NCI-H2107 (cell line): ENCODE measurements around the gene OR4D11.
"Not testable (repeated sequence)": the region's sequence is repeated elsewhere in the genome, so short reads cannot be mapped to it uniquely, and the experiment has no call there.

ENCODE experiments used
- DNase-seq: peaks from one replicate; lab custom pipeline; 2025; lab: John Stamatoyannopoulos, UW

OR4D11 gene

DNA sequence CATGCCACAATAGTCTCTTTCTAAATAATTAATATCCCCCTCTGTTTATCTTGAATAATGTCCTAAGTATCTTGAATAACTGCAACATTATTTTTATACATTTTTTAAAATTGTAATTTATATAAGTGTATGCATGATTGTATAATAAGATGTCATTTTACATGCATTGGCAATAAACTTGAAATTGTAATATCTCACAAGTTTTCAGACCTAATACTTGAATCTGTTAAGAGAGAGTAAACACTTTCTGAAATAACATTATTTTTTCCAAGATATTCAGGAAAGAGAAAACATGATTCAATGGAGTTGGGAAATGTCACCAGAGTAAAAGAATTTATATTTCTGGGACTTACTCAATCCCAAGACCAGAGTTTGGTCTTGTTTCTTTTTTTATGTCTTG, at the start of gene OR4D11:
Gene OR4D11 (plus strand): TSS at position 301 of the 400 bp plus-strand sequence. CDS start 0 bp downstream, at position 301.
- no peak for DNase-seq

DNA sequence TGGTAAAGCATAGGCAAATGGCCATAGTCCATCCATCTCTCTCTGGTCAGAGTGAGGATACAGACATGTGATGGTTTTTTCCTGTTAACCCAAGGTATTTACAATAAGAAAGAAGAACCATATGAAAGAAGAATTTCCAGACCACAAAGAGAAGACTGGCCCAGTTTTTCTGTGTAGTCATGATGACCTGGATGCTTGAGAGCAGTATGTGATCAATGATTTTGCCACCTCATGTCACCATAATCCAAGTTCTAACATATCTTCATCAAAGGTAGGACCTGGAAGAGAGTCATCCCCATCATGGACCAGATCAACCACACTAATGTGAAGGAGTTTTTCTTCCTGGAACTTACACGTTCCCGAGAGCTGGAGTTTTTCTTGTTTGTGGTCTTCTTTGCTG, 46.7 kb upstream of the OR4D11 start, which contains the start of gene OR4D6:
Gene OR4D6 (plus strand): TSS at position 301 of the 400 bp plus-strand sequence. CDS start 0 bp downstream, at position 301.
- no peak for DNase-seq

DNA sequence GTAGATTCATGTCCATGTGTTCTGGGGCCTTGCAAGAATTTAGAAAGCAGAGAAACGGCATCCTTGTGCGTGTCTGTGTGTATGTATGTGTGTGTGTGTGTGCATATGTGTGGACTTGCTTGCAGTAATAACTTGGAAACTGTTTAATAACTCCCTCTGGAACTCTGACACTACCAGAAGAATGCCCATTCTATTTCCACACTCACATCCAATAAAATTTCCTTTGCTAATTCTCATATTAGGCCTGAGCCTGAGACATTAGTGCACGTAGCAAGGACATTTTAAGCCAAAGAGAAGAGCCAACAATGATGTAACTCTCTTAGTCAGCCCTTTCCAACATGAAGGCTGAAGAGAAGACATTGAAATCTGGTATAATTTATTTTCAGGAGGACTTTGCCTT, 43.5 kb upstream of the OR4D11 start:
- no peak for DNase-seq

DNA sequence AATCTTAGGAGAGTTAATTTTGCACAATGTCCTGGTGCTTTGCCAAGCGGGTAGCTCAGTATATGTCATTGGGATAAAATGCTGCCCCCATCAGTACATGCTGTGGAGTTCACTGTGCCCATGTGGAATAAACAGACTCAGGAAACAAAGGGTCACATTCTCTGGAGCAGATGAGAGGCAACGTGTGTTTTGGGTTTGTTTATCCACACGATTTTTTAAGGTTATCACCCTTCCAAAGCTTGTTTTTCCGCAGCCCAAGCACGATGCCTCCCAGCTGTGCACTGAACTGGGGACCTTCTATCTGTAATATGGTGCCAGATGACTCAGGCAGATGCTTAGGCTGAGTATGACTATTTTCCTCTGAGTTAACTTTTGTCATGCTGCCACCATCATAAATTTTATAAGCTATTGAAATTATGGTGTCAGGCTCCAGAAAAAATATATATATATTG, 40.2 kb upstream of the OR4D11 start:
- DNase-seq: no peak

DNA sequence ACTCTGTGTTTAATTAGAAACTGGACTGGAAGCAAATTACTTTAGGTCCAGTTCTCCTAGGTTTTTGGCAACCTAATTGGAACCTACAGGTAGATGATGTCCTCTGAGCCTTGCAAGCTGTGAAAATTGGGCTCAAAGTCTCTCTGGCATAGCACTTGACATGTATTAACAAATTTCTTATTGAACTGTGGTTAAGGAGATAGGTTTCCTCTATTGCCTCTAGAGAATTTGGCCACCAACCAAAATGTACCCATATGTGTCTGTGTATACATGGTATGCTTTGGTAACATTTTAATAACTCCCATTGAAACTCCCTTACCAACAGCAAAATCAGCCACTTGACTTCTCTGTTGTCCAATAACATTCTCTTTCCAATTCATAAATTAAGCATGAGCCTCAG, 30.4 kb upstream of the OR4D11 start, which contains the start of gene OR4D10:
Gene OR4D10 (plus strand): TSS at position 301 of the 400 bp plus-strand sequence. CDS start 4,115 bp downstream, outside the sequence.
- no peak for DNase-seq

DNA sequence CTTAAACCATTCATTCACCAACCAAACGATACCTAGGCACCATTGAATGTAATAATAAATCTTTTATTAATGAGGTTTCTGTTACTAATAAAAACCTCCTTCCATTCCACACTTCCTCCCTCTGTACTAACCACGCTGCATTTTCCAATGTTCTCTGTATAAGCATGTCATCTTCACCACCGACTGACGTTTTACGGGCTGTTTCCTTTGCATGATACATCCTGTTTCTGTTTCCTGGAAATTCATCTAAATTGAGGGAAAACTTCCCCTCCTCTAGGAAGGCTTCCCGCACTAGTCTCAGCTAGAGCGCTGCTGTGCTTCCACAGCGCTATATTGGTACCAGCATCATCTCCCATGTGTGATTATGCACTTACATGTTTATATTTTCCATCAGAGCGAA, 28.2 kb upstream of the OR4D11 start:
- DNase-seq: no peak

DNA sequence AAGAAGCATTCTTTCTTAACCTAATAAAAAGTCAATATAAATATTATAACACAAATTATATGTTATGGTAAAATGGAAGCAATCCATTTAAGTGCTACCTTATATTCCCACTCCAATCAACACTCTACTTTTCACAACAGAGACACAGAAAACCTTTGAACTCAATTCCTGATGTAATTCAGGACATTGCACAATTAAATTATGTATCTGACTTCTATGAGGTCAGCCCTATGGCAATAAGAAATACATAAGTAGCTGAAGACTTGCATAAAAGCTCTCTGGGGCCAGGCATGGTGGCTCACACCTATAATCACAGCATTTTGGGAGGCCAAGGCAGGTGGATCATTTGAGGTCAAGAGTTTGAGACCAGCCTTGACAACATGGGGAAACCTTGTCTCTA, 23.5 kb upstream of the OR4D11 start:
- no peak for DNase-seq

DNA sequence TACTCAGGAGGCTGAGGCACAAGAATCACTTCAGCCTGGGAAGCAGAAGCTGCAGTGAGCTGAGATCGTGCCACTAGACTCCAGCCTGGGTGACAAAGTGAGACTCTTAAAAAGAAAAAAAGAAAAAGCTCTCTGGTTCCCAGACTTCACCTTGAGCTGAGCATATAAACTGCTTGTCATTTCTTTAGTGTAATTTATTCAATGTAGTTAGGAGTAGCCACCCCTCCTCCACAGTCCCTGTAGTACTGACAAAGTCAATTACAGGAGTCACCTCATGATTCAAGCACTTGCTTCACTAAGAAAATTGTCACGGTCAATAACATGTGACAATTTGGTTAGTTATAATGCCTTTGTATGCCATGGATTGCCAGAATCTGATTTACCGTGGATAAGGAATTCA, 23.0 kb upstream of the OR4D11 start:
- no peak for DNase-seq

DNA sequence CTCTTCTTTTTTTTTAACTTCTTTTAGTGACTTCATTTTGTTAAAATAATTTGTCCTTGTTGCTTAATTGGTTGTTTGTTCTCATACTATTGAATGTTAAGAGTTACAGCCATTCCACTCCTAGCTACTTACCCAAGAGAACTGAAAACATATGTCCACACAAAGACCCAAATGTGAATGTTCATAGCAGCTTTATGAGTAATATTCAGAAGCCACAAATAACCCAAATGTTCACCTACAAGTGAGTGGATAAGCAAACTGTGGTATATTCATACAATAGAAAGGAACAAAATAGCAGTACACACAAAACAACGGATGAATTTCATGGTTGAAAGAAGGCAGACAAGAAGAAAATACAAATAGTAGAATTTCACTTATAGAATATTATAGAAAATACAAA, 1.4 kb upstream of the OR4D11 start:
- DNase-seq: no peak

DNA sequence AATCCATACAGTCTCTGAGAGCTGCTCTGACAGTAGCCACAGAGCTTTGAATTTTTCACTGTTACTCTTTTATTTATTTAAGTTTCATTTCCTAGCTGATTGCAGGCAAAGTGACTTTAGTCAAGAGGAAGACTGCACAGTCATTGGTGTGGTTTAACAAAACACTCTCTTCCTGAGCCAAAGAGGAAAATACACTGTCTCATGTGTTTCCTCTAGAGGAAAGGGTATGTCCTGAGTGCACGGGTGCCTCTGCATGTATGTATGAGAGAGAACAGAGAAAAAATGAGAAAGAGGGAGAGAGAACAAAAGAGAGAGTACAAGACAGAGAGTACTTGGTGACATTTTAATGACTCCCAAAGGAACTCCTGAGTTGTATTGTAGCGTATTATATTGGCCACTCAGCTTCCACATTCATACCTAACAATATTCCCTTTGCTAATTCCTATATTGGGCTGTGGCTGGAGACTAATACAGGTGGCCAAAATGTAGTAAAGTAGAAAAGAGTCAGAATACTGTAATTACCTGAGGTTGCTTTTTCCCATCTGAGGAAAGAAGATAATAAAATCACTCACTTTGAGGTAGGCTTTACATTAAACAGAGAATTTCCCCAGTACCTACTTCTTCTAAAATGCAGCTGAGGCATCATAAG, 7.7 kb downstream of the OR4D11 start, which contains the start of gene OR4D9:
Gene OR4D9 (plus strand): TSS at position 599 of the 649 bp plus-strand sequence. CDS start 3,374 bp downstream, outside the sequence.
- no peak for DNase-seq

DNA sequence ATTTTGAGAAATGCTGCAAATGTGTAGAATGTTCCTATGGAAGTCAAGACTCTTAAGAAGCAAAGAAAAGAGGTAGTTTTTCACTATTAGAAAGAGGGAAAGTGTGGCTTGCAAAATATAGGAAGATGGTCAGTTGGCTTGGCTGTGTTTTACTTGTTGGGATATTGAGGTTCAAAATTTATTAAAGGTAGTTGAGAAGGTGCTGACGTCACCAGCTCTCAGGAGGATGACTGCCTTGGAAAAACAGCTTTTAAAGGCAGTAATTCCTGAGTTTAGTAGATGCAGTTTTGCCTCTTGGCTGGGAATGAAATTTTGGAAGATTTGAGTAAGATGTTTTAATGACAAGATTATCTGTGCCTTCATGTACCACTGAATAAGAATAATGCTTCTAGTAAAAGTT, 8.3 kb downstream of the OR4D11 start:
- no peak for DNase-seq

DNA sequence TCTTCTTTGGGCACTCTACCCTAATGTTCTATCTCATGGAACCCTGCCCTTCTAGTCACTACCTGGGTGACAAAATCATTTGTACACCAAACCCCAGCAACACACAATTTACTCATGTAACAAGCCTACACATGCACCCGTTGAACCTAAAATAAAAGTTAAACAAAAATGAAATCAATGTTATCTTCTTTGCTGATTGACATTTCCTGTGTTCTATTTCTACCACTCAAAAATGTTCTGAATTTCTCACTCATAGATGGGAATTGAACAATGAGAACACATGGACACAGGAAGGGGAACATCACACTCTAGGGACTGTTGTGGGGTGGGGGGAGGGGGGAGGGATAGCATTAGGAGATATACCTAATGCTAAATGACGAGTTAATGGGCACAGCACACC, 16.8 kb downstream of the OR4D11 start:
- DNase-seq: not testable (repeated sequence)

DNA sequence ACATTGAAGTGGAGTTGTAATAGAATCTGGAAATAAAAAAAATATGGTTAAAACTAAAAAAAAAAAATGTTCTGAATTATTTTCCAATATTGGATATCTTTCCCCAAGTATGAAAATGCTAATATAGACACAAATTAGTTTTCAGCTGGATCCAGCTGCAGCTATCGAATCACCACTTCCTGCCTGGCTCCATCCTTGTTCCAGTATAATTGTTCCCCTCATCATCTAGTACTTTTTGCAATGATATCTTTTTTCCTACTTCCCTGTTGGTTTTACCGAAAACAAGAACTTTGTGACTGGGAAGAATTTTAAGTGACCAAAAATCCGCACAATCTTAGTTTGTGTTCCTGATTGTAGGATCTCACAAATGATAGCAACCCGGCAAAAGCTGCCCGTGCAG, 17.4 kb downstream of the OR4D11 start:
- DNase-seq: no peak

DNA sequence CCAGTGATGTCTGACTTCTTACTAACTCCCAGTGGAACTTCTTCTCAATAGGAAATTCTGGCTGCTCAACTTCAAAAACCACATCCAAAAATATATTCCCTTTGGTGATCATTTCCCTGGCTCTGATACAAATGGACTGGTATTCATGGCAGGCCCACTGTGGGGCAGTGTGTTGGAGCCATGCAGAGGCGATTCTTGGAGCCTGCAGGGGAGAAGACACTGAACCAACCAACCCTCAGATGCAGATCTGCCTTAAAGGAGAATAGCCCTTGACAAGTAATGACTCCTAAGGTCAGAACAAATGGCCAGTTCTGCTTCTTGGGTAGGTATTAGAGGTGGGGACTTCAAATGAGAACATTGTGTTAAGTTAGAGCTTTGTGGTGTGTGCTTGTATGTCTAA, 20.2 kb downstream of the OR4D11 start:
- DNase-seq: no peak

DNA sequence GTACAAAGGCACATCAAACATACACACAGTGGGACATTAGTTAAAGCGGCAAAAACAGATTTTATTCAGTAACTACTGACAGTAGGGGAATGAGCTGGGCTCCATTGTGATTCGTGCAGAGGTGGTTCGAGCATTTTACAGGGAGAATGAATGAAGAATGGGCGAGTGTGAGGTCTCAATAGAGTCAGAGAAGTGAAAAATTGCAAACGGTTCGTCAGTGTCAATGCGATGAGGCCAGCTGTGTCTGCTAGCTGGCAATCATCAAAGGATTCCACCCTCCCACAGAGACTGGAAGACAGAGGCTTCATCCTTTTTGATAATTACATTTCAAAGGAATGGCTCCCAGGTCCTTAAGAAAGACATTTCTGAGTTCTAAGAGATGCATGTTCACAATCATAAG, 25.3 kb downstream of the OR4D11 start:
- DNase-seq: no peak

DNA sequence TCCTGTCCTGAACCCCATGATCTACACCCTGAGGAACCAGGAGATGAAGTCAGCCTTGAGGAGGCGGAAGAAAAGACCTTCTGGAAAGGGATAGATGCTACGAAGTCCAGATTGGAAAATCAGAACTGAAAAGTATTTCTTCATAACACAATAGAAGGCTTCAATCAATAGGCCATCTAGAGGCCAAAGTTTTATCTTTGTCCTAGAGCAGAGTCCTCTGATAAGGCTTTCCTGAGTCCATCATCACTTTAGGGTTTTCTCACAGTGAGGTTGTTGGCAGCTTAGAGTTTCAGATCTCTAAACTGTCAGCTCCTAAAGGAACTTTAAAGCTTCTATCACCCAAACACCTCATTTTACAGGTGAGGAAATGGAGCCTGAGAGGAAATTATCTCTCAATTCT, 29.2 kb downstream of the OR4D11 start:
- DNase-seq: no peak

DNA sequence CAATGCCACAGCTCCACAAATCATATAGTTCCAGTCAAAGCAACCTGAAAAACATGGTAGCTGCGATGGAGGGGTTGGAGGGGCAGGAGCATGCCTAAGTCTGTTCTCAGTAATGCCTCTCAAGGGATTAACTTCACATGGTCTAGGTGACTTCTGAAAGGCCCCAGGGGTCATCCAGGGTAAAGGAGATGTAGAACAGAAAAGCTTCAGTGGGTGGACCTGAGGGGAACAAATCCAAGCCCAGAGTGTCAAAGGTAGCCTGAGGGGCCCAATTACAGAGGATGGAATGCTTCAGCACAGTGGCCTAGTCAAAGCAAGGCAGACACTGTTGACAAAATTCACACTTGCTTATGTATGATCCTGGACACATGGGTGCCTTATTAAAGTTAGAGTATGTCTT, 31.3 kb downstream of the OR4D11 start:
- DNase-seq: no peak

DNA sequence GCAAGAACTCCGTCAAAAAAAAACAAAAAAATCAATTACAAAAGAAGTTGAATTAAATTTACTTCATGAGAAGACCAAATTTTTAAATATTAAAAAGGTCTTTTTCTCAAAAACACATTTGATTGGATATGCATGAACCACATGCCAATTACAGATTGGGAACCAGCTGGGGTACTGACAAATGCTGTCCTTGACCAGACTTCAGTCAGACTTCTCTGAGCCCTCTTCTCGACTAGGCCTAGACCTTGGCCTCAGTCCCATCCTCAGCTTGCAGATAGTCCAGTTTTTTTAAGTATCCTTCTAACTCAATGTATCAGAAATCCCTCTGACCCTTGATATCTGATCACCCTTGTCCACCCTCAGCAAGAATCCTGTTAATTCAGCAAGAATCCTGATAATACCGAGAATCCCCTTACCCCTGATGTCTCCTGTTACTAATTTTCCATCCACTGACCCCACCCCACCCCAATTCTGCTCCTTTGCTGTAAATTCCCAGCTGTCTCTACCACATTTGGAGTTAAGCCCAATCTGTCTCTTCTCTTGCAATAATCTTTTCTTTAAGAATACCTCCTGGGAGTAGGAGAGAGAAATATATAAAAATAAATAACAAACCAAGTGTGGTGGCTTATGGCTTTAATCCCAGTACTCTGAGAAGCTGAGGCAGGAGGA, 38.9 kb downstream of the OR4D11 start:
- DNase-seq: no peak

DNA sequence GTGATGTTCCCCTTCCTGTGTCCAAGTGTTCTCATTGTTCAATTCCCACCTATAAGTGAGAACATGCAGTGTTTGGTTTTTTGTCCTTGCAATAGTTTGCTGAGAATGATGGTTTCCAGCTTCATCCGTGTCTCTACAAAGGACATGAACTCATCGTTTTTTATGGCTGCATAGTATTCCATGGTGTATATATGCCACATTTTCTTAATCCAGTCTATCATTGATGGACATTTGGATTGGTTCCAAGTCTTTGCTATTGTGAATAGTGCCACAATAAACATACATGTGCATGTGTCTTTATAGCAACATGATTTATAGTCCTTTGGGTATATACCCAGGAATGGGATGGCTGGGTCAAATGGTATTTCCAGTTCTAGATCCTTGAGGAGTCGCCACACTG, 40.3 kb downstream of the OR4D11 start:
- DNase-seq: not testable (repeated sequence)

DNA sequence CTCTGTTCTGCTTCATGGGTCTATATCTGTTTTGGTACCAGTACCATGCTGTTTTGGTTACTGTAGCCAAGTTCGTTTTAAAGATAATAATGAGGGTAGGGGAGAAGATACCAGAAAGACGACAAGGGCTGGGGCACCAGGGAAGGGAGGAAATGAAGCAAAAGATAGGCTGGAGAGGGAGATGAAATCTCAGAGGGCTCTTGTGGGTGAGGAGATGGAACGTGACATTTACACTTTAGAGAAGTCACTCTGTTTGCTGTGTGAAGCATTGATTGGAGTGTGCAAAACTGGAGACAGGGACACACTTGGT, 41.4 kb downstream of the OR4D11 start:
- no peak for DNase-seq

DNA sequence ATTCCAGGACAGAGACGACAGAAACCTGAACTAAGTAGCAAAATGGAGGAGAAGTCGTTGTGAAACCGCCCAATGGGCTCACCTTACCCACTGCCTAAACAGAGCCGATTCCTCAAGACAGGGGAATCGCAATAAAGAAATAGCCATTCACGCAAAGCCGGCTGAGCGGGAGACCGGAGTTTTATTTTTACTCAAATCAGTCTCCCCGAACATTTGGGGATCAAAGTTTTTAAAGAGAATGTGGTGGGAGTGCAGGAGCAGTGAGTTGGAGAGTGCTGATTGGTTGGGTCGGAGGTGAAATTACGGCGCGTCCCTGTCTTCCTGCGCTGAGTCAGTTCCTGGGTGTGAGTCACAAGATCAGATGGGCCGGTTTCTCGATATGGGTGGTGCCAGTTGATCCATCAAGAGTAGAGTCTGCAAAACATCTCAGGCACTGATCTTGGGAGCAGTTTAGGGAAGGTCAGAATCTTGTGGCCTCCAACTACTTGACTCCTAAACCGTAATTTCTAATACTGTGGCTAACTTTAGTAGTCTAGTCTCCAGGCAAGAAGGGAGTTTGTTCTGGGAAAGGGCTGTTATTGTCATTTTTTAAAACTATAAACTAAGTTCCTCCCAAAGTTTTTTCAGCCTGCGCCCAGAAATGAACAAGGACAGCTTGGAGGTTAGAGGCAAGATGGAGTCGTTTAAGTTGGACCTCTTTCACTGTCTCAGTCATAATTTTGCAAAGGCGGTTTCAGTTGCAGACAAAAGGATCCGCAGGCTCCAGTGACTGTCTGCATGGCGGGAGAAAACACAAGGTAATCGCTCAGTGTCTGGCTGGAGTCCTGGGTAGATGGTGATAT, 42.0 kb downstream of the OR4D11 start:
- DNase-seq: no peak

DNA sequence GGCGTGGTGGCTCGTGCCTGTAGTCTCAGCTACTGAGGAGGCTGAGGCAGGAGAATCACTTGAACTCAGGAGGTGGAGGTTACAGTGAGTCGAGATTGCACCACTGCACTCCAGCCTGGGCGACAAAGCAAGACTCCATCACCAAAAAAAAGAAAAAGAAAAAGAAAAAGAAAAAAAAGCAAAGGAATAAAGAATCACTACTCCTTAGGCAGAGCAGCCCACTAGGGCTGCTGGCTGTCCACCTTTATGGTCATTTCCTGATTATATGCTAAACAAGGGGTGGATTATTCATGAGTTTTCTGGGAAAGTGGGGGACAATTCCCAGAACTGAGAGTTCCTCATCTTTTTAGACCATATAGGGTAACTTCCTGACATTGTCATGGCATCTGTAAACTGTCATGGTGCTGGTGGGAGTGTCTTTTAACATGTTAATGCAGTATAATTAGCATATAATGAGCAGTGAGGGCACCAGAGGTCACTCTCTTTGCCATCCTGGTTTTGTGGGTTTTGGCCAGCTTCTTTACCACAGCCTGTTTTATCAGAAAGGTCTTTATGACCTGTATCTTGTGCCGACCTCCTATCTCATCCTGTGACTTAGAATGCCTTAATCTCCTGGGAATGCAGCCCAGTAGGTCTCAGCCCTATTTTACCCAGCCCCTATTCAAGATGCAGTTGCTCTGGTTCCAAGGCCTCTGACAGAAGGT, 44.4 kb downstream of the OR4D11 start:
- not testable (repeated sequence) for DNase-seq
